Skin of body (tissue), 2 donors: ENCODE measurements around the gene ADAMTSL2. TPM values are rescaled to one million over a fixed set of nuclear protein-coding genes. Genes with fewer than 3 reads are reported as not detected.
A peak's percentile ranks its signal among the peaks of the same experiment; 100 is the strongest.

Experiments
- DNase-seq: peaks from one replicate; lab custom pipeline; 2025; lab: John Stamatoyannopoulos, UW
- total RNA-seq: library from RNA; depleted of rRNA; stranded (reverse); fragments of >200 nt; gene quantifications from one replicate; pipeline ENCODE4 v1.2.3, GENCODE V29; 2014

The ADAMTSL2 gene
- total RNA-seq, result 1.5 TPM

GRCh38 chr9:133534346-133535291, at the start of gene ADAMTSL2:
TSS of gene ADAMTSL2 (plus strand) at chr9:133534704. CDS start at chr9:133536713, 2,009 bp downstream.
- peak; percentile 31 for DNase-seq

GRCh38 chr9:133485531-133486260, 48.8 kb upstream of the ADAMTSL2 start:
- DNase-seq, result no peak

- no peak for DNase-seq
These were observed 47.2 kb upstream of the ADAMTSL2 start for GRCh38 chr9:133487331-133487725.

- no peak for DNase-seq
These were observed 45.7 kb upstream of the ADAMTSL2 start for GRCh38 chr9:133488686-133489252.

- no peak for DNase-seq
These were observed 45.0 kb upstream of the ADAMTSL2 start for GRCh38 chr9:133489253-133490190.

GRCh38 chr9:133490201-133490681, 44.3 kb upstream of the ADAMTSL2 start:
- no peak for DNase-seq

GRCh38 chr9:133490865-133491655, 43.4 kb upstream of the ADAMTSL2 start:
- no peak for DNase-seq

- no peak for DNase-seq
These were observed 42.9 kb upstream of the ADAMTSL2 start for GRCh38 chr9:133491656-133491925.

GRCh38 chr9:133492061-133493021, 42.2 kb upstream of the ADAMTSL2 start:
- DNase-seq, result no peak

GRCh38 chr9:133493428-133493827, 41.1 kb upstream of the ADAMTSL2 start:
- no peak for DNase-seq

- no peak for DNase-seq
These were observed 40.5 kb upstream of the ADAMTSL2 start for GRCh38 chr9:133493845-133494540.

GRCh38 chr9:133494636-133495326, 39.7 kb upstream of the ADAMTSL2 start:
- DNase-seq, result no peak

GRCh38 chr9:133495327-133496293, 38.9 kb upstream of the ADAMTSL2 start:
- no peak for DNase-seq

- DNase-seq, result no peak
These were observed 37.4 kb upstream of the ADAMTSL2 start for GRCh38 chr9:133496861-133497842.

GRCh38 chr9:133499132-133499891, 35.2 kb upstream of the ADAMTSL2 start:
- no peak for DNase-seq
